Lower lobe of right lung (tissue), 2 donors: ENCODE results near the gene PCNT. TPM values are rescaled to one million over a fixed set of nuclear protein-coding genes. Genes with fewer than 3 reads are reported as not detected.
"Not testable (repeated sequence)": the region's sequence is repeated elsewhere in the genome, so short reads cannot be mapped to it uniquely, and the experiment has no call there.

ENCODE experiments used
- ATAC-seq, 2 donors: fragments of 200-7000 bp; cut with Tn5 transposase; one replicate each; pipeline ENCODE4 v1.9.1; 2020 to 2022; ENCODE audit warnings: mild to moderate bottlenecking in 2 of 2, moderate library complexity in 2 of 2
- DNase-seq: peaks from one replicate; pipeline ENCODE4 v3.0.0-alpha.2; 2020
- H3K27ac ChIP-seq: fragments of 200-600 bp; one replicate; pipeline ENCODE4 v1.8.0; 2022
- H3K27me3 ChIP-seq: fragments of 200-600 bp; one replicate; pipeline ENCODE4 v1.8.0; 2022; ENCODE audit warnings: low read depth
- H3K36me3 ChIP-seq: fragments of 200-600 bp; one replicate; pipeline ENCODE4 v1.8.0; 2022; ENCODE audit warnings: mild to moderate bottlenecking
- H3K4me1 ChIP-seq: fragments of 200-600 bp; one replicate; pipeline ENCODE4 v1.8.0; 2022
- H3K4me3 ChIP-seq: fragments of 200-600 bp; one replicate; pipeline ENCODE4 v1.8.0; 2022; ENCODE audit warnings: mild to moderate bottlenecking
- H3K9me3 ChIP-seq: fragments of 200-600 bp; one replicate; pipeline ENCODE4 v1.8.0; 2022
- intact Hi-C: fragments of 100-400 bp; cut with DNase I; formaldehyde crosslinking; loops from one replicate; pipeline ENCODE4 v1.11.0; 2022
- total RNA-seq: library from RNA; stranded (reverse); fragmentation: NEBNext Ultra II Directional; extraction: Animal tissue kit (Norgen Biotek cat#: 25700); gene quantifications from one replicate; pipeline ENCODE4 v1.2.1, GENCODE V29; 2021
- TF ChIP-seq, protein P1 (sequence below): fragments of 200-600 bp; IDR thresholded peaks from one replicate; pipeline ENCODE4 v1.8.0; 2022; ENCODE audit warnings: antibody characterized with exemption, mild to moderate bottlenecking
- donor health status: DM: no; HTN: yes; CAD: no; lungs with severe emphysema.

Gene PCNT
- total RNA-seq, 1 donor from 2014 or later, result 36.5 TPM

DNA sequence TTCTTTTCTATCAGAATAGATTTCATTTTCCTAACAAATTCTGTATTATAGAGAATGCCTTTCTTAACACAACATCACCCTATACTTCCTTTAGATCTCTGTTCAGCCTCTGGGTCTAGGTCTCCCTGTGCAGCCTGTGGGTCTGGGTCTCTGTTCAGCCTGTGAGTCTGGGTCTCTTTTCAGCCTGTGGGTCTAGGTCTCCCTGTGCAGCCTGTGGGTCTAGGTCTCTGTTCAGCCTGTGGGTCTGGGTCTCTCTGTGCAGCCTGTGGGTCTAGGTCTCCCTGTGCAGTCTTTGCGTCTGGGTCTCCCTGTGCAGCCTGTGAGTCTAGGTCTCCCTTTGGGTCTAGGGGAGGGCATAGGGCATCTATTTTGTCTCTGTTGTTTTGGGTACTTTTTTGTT, 75.2 kb downstream of the PCNT start:
- ATAC-seq, result peak in 1 of 2 donors; percentile 73
- DNase-seq, result no peak
- Histone ChIP-seq H3K4me1 (no peaks in the 10 kb centered on the region), H3K27ac (no peak overlapping the region), H3K27me3 (no peaks in the 10 kb centered on the region), H3K9me3 (no peaks in the 10 kb centered on the region), H3K36me3 (peaks cover 79% of the 10 kb centered on the region), H3K4me3 (no peak overlapping the region)
- TF ChIP-seq, protein P1, sequence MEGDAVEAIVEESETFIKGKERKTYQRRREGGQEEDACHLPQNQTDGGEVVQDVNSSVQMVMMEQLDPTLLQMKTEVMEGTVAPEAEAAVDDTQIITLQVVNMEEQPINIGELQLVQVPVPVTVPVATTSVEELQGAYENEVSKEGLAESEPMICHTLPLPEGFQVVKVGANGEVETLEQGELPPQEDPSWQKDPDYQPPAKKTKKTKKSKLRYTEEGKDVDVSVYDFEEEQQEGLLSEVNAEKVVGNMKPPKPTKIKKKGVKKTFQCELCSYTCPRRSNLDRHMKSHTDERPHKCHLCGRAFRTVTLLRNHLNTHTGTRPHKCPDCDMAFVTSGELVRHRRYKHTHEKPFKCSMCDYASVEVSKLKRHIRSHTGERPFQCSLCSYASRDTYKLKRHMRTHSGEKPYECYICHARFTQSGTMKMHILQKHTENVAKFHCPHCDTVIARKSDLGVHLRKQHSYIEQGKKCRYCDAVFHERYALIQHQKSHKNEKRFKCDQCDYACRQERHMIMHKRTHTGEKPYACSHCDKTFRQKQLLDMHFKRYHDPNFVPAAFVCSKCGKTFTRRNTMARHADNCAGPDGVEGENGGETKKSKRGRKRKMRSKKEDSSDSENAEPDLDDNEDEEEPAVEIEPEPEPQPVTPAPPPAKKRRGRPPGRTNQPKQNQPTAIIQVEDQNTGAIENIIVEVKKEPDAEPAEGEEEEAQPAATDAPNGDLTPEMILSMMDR, result no peak
- intact Hi-C loops, result no loop called here

DNA sequence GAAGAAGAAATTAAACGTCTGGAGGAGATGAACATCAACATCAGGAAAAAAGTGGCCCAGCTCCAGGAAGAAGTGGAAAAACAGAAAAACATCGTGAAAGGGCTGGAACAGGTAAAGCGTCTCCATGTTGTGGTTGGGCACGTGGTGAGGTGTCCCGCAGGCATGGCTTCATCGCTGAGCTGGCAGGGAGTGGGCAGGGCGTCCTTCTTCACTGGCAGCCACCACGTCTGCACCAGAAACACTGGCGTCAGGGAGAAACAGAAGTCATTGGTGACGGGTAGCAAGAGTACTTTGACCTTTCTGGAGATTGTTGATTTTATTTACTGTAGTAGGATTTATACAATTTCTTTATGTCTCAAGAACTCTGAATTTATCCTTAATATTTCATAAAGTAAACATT, 75.7 kb downstream of the PCNT start:
- Histone ChIP-seq H3K4me1 (no peaks in the 10 kb centered on the region), H3K9me3 (no peaks in the 10 kb centered on the region), H3K4me3 (no peak overlapping the region), H3K27ac (no peak overlapping the region), H3K27me3 (no peaks in the 10 kb centered on the region), H3K36me3 (peaks cover 79% of the 10 kb centered on the region)
- intact Hi-C loops, result no loop called here
- TF ChIP-seq, protein P1, result no peak
- DNase-seq (peak; percentile 10), ATAC-seq (no peak)

DNA sequence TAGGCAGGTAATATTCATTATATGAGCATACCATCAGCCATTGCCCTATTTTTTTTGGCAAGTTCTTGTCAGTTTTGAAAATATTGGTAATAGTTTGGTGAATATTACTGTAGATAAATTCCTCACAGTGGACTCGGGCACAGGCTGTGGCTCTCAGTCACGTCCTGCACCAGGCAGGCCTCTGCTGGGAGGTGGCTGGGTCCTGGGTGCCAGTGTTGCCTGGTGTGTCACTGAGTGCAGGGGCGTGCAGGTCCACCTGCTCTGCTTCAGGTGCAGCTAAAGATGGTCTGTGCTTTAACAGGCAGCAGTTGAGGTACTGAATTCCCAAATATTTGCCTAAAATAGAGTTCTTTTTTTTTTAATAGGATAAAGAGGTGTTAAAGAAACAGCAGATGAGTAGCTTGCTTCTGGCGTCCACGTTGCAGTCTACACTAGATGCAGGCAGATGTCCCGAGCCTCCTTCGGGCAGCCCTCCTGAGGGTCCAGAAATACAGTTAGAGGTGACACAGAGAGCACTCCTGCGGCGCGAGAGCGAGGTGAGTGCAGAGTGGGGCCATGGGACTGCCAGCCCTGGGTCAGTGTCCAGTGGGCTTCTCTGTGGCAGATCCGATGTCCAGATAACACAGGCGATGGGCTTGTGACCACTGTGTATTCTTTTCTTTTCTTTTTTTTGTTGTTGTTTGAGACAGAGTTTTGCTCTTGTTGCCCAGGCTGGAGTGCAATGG, 77.4 kb downstream of the PCNT start:
- H3K27ac ChIP-seq, result no peak overlapping the region
- no peaks in the 10 kb centered on the region for H3K4me1 ChIP-seq
- DNase-seq, result peak; percentile 15
- H3K9me3 ChIP-seq, result no peaks in the 10 kb centered on the region
- no peaks in the 10 kb centered on the region for H3K27me3 ChIP-seq
- peaks cover 82% of the 10 kb centered on the region for H3K36me3 ChIP-seq
- intact Hi-C loops, result no loop called here
- no peak overlapping the region for H3K4me3 ChIP-seq
- TF ChIP-seq, protein P1, result no peak
- ATAC-seq, result no peak

DNA sequence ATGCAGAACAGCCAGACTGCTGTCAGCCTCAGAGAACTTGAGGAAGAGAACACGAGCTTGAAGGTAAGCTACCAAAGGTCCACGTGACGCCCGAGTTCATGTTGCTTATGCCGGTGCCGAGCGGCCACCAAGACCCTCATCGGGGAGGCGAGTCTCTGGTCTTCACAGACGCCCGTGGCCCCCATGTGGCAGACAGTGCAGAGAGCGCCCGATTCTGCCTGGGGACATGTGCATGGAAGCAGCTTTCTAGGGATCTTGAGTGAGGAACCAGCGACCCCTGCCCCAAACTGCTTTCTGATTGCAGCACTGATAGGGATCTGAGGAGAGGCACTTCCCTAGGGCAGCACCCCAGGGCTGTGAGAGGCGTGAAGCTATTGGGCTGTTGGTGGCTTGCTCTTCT, 78.5 kb downstream of the PCNT start:
- Histone ChIP-seq H3K4me3 (no peak overlapping the region), H3K9me3 (no peaks in the 10 kb centered on the region), H3K36me3 (peaks cover 71% of the 10 kb centered on the region), H3K27ac (no peak overlapping the region), H3K4me1 (no peaks in the 10 kb centered on the region), H3K27me3 (no peaks in the 10 kb centered on the region)
- ATAC-seq (no peak), DNase-seq (peak; percentile 33)
- TF ChIP-seq, protein P1, result no peak
- intact Hi-C loops, result no loop called here

DNA sequence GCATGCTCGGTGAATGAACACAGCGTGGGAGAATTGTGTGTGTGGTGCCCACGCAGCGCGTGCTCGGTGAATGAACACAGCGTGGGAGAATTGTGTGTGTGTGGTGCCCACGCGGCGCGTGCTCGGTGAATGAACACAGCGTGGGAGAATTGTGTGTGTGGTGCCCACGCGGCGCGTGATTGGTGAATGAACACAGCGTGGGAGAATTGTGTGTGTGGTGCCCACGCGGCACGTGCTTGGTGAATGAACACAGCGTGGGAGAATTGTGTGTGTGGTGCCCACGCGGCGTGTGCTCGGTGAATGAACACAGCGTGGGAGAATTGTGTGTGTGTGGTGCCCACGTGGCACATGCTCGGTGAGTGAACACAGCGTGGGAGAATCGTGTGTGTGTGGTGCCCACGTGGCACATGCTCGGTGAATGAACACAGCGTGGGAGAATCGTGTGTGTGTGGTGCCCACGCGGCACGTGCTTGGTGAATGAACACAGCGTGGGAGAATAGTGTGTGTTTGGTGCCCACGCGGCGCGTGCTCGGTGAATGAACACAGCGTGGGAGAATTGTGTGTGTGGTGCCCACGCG, 79.4 kb downstream of the PCNT start:
- H3K4me3 ChIP-seq, H3K4me1 ChIP-seq, H3K9me3 ChIP-seq, intact Hi-C loops, H3K27ac ChIP-seq, H3K27me3 ChIP-seq, ATAC-seq: not testable (repeated sequence)
- DNase-seq, result peak; percentile 3
- peaks cover 62% of the 10 kb centered on the region for H3K36me3 ChIP-seq

DNA sequence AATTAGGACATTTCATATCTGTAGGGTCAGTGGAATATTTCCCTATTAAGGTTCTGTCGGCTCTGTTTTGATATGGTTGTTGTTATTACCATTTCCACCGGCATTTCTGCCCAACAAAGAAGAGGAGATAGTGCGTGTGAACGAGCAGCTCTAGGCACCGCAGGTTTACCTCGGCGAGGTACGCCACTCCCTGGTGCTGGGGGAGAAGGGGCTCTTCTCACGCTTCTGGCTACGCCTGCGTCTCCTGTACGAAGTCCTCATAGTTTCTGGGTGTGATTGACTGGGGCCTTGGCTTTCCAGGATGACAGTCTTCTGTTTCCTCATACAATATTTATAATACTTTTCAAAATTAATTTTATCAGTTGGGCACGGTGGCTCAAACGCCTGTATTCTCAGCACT, 80.3 kb downstream of the PCNT start:
- Histone ChIP-seq H3K9me3 (no peaks in the 10 kb centered on the region), H3K27me3 (no peaks in the 10 kb centered on the region), H3K36me3 (peaks cover 55% of the 10 kb centered on the region), H3K27ac (no peak overlapping the region), H3K4me3 (no peak overlapping the region), H3K4me1 (no peaks in the 10 kb centered on the region)
- ATAC-seq, result no peak
- peak; percentile 24 for DNase-seq
- TF ChIP-seq, protein P1, result no peak
- intact Hi-C loops, result no loop called here
